Skin epidermis (tissue), 12 donors: ENCODE measurements around the gene ADGRL1.
A peak's percentile ranks its signal among the peaks of the same experiment; 100 is the strongest.
"Not testable (repeated sequence)": the region's sequence is repeated elsewhere in the genome, so short reads cannot be mapped to it uniquely, and the experiment has no call there.

Experiments used
- H3K27ac ChIP-seq, 21 experiments: fragments of 200-600 bp; sonication (generic) in 11 of 21; one replicate each; pipeline ENCODE4 v1.5.0; 2020; ENCODE audit warnings: mild to moderate bottlenecking in 3 of 21, inconsistent platforms in 2 of 21, moderate library complexity in 2 of 21
- H3K4me3 ChIP-seq, 7 experiments: fragments of 200-600 bp; sonication (generic) in 2 of 7; one replicate each; pipeline ENCODE4 v1.5.0; 2020; ENCODE audit warnings: inconsistent platforms in 2 of 7, mild to moderate bottlenecking in 2 of 7, moderate library complexity in 1 of 7

Gene ADGRL1

DNA sequence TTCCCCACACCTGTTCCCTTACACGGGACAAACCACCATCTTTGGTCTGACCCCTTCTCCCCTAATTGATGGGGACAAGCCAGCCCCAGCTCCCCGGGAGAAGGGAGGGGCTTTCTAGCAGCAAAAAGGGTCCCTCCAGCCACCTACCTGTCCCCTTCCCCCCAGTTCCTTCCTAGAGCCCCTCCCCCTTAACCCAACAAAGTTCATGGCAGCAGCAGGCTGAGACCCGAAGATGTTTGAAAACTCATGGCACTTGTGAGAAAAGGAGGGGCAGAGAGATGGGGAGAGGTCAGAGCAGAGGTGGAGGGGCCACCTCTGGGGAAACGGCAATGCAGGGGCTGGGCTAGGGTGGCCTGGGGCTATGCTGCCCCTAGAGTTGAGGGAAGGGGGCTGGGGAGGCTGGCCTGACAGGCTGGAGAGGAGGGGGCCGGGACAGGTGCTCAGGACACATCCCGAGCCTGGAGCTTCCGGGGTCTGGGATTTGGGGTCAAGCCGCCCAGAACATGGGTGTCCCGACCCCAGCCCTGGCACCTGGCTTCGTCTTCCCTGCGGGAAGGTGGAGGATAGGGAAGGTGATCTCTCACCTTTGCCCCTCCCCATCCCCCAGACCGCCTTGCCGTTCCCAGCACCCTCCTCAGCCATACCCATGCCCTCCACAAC lies 57.1 kb downstream of the ADGRL1 start:
- peak overlapping the region in 1 of 7 experiments; percentile 22 for H3K4me3 ChIP-seq

DNA sequence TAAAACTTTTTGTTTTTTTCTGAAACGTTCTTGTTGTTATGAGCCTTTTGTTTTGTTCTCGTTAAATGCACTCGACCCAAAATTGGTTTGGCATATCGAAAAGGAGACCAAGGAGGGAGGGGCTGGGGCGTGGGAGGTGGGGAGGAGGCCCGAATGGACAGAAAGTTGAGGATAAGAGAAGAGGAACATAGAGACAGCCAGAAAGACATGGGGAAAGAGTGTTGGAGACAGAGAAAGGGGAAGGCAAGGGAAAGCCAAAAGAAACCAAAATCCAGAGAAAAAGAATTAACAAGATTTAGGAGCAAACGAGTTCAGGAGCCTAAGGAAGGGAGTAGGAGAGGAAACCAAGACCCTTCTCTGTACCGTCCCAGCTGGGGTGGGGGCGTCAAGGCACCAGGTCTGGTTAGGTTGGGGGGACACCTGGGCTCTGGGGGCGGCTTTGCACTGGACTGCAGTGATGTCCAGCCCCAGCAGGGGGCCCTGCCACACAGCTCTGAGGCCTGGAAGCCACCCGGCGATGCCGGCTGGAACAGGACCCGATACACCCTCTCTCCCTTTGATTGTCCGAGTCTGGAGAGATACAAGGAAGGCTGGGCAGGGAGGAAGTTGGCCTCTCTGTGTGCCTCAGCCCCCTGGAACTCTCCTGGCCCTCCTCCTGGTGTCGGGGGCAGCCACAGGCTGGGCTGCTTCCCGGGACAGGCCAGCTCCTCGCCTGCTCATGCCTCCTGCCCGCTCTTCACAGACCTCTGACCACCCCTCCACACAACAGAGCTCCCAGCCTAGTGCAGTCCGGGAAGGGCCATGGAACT lies 58.0 kb downstream of the ADGRL1 start:
- Histone ChIP-seq H3K4me3 (no peak overlapping the region), H3K27ac (peak overlapping the region in 18 of 21 experiments; percentile 40 to 89 (median 78))

More for the DNA sequence above, 57.1 kb downstream of the ADGRL1 start:
- H3K27ac ChIP-seq = peak overlapping the region in 20 of 21 experiments; percentile 37 to 89 (median 78)

DNA sequence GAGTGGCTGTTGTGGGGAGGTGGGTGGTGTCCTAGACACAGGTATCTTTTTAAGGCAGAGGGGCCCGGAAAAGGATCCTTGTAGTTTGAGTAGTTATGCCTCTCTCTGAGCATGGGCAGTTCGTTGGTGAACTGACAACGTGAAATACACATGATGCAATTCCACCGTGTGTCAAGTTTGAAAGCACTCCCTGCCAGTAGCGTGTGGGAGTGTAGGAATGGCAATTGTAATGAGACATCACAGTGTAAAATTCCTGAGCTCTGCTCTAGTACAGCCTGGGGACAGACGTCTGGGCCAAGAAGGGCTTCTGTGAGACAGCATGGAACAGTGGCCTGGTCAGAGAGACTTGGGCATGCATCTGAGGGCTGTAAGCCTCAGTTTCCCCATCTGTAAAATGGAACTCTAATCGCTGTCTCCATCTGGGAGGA lies 59.2 kb downstream of the ADGRL1 start:
- Histone ChIP-seq H3K4me3 (no peak overlapping the region), H3K27ac (peak overlapping the region in 1 of 21 experiments; percentile 80)

DNA sequence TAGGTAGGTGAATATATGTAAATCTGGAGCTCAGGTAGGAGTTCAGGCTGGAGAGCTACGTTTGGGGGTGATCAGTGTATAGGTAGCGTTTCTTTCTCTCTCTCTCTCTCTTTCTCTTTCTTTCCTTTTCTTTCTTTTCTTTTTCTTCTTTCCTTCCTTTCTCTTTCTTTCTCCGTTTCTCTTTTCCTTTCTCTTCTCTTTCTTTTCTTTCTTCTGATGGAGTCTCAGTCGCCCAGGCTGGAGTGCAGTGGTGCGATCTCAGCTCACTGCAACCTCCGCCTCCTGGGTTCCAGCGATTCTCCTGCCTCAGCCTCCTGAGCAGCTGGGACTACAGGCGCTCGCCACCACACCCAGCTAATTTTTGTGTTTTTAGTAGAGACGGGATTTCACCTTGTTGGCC lies 59.8 kb downstream of the ADGRL1 start:
- H3K4me3 ChIP-seq, H3K27ac ChIP-seq: not testable (repeated sequence)

DNA sequence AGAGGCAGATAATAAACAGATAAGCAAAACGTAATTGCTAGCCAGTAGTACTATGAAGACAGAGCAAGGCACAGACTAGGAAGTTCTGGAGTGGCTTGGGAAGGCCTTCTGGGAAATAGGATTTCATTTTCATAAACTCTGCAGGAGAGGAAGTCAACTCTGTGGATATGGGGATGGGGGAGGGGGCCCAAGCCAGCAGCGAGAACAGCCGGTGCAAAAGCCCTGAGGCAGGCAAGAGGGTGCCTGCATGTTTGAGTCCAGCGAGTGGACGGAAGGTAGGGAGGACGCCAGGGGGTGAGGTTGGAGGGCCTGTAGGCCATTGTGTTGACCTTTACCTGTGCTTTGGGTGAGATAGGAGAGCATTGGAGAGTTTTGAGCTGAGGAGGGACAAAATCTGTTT lies 60.6 kb downstream of the ADGRL1 start:
- Histone ChIP-seq H3K4me3 (no peak overlapping the region), H3K27ac (no peak overlapping the region)

DNA sequence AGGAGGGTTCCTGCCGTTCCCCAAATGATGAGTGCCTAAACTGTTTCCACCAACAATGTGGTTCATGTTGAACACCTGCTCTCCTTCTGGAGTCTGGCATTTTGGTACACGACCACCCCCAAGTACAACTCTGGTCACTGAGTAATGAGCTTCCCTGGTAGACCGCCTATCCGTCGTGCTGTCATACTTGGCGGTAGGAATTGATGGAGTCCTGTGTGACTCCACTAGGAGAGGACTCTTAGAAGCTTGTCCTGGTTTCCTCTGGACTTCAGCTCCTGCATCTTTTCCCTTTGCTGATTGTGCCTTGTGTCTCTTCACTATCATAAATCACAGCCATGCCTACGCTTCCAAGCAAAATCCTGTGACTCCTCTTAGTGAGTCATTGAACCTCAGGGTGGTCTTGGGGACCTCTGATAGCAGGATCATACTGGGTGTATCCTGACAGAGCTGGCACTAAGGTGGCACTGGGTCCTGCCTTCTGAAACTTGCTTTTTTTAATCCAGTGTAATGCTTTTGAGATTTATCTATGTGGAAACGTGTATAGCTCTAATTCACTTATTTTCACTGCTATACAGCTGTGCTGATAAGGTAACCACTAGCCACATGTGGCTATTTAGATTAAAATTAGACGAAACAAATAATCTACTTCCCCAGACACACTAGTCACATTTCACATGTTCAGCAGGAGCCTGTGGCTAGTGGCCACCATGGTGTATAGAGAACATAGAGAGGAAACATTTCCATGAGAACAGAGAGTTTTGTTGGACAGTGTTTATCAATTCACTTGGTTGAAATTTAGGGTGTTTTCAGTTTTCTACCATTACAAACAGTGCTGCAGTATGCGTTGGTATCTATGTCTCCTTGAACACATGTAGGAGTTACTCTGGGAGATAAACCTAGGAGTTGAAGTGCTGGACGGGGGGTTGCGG lies 63.4 kb downstream of the ADGRL1 start:
- Histone ChIP-seq H3K27ac (no peak overlapping the region), H3K4me3 (no peak overlapping the region)

DNA sequence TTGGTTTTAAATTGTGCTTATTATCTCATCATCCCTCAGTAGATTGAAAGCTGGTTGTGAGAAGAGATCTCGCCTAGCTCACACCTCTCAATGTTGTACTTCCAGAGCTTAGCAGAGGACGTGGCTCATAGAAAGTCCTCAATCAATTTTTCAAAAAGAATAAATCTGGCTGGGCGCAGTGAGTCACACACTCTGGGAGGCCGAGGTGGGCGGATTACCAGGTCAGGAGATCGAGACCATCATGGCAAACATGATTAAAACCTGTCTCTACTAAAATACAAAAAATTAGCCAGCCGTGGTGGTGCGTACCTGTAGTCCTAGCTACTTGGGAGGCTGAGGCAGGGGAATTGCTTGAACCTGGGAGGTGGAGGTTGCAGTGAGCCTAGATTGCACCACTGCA lies 64.9 kb downstream of the ADGRL1 start:
- no peak overlapping the region for H3K27ac ChIP-seq
- H3K4me3 ChIP-seq = no peak overlapping the region

DNA sequence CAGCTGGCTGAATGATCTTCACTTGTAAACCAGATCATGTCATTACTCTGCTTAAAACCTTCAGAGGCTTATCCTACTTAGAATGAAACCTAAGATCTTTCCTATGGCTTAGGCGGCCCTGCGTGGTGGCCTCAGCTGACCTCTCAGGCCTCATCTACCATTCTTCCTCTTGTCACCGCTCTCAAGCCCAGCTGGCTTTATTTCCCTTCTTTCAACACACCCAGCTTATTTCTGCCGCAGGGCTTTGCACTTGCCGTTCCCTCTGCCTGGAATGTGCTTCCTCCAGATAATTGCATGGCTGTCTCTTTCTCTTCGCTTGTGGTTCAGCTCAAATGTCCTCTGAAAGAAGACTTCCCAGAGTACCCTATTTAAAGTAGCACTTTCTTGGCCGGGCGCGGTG lies 66.0 kb downstream of the ADGRL1 start:
- Histone ChIP-seq H3K4me3 (no peak overlapping the region), H3K27ac (peak overlapping the region in 4 of 21 experiments; percentile 9 to 55 (median 26))

DNA sequence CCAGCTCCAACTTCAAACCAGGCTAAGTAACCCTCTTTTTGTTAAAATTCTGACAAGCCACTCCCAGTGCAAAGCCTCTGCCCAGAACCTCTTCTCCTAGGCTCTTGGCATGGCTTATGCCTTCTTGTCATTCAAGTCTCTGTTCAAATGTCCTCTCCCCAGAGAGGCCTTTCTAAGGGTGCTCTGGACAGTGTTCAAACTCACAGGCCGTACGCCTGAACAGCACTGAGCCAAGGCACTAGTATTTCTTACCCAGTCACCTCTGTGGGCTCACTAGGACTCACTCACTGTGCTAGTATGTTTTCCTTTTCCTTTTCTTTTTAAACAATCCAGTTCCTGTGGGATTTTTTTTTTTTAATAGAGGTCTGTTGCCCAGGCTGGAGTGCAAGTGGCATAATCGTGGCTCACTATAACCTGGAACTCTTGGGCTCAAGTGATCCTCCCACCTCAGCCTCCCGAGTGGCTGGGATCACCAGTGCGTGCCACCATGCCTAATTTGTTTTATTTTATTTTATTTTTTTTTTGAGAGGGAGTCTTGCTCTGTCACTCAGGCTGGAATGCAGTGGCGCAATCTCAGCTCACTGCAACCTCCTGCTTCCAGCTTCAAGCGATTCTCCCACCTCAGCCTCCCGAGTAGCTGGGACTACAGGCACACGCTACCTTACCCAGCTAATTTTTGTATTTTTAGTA lies 67.2 kb downstream of the ADGRL1 start:
- H3K27ac ChIP-seq = peak overlapping the region in 4 of 21 experiments; percentile 1 to 94 (median 11)
- H3K4me3 ChIP-seq = no peak overlapping the region

DNA sequence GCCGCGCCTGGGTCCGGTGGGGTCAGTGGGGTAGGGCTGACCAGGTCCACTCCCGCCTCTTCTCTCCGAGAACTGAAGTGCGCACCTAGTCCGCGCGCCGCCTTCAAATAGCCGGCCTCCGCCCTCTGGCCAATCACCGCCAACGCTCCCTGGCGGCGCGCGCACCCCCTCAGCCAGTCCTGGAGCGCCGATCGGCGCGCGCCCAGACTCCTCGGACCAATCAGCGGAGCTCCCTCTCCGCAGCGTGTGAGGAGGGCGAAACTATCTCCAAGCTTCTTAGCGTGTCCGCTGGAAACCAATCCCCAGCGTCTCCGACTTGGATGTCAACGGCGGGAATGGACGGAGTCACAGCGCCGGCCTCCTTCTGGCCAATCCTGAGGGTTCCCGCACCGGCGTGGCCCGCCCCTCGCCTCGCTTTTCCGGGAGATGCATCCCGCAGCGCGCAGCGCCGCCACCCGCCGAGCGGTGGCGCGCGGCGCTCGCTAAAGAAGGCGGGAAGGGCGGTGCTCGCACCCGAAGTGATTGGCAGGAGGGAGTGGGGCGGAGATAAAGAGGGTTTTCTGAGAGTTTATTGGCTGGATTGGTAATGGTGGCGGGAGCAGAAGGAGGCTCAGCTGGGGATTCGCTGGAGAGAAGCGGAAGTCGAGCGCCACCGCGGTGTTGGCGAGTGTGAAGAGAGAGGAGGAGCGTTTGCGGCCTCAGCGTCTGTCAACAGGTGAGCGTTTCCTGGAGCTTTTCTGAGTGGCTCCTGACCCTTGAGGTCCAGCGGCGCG lies 69.3 kb downstream of the ADGRL1 start, which contains the start of gene ASF1B:
Gene ASF1B, minus strand, starts transcription at position 81 of the 773 bp plus-strand sequence. CDS start 133 bp downstream, outside the sequence.
- H3K4me3 ChIP-seq = peak within 1 kb of the TSS; percentile 62 to 92 (median 82)
- H3K27ac ChIP-seq = peak within 1 kb of the TSS; percentile 49 to 95 (median 90)

DNA sequence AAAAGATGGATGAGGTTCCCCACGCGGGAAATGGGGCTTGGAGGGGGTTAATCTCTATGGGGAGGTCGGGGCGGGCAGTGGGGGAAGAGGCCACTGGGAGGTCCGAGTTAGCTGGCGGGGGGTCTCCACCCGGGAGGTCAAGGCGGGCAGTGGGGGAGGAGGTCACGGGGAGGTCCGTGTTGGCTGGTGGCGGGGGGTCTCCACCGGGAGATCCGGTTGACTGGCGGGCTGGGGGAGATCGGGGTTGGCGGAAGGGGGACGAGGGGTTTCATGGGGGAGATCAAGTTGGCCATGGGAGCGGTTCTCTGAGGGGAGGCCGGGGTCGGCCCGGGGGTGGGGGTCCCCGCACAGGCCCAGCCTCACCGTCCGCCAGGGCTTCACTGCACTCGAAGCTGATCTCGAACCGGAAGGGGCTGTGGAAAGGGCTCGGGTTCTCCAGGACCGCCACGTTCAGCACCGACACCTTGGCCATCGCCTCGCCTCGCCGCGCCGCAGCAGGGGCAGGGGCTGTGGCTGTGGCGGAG lies 69.9 kb downstream of the ADGRL1 start:
- peak overlapping the region; percentile 62 to 92 (median 82) for H3K4me3 ChIP-seq
- H3K27ac ChIP-seq = peak overlapping the region in 15 of 21 experiments; percentile 19 to 94 (median 62)

DNA sequence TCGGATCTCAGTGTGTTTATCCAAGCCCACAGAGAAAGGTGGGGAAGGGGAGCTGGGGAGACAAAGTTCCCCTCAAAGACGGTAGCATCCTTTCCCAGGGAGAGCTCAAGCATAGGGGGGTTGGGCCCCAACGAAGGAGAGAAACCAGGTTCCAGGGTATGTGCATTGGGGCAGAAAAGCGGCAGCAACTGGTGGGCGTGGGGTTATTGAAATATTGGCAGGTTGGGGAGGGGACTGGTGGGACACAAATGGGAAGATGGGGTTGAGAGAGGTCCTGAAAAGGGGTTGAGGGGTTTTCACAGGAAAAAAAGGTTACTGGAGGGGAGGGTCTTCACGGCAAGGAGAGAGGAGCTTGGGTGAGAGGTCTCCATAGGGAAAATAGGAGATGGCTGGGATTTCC lies 70.6 kb downstream of the ADGRL1 start:
- Histone ChIP-seq H3K4me3 (peak overlapping the region in 2 of 7 experiments; percentile 66 to 82), H3K27ac (no peak overlapping the region)

DNA sequence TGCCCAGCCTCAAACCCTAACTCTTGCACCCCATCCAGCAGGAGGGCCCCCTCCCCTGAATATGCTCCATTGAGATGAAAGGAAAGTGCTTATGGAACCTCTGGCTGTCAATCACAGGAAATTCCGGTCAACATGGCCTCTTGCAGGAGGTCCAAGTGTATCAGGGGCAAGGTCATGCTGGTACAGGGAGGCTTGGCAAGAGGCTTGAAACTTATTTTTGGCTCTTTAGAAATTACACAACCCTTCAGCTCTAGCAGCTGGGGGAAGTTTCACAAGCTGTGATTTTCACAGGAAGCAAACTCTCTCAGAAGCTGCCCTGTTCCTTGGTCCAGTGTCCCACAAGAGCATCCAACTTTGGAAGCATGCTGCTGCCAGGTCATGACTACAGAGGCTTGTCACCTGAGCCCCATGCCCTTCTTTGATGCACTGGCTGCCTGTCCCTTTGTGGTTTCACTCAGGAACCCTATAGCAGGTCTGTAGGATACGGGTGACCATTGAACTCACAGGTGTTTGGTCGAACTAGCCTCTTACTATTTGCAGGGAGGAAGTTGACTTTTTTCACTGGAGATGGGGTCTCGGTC lies 78.0 kb downstream of the ADGRL1 start:
- Histone ChIP-seq H3K4me3 (no peak overlapping the region), H3K27ac (peak overlapping the region in 2 of 21 experiments; percentile 16 to 22)

DNA sequence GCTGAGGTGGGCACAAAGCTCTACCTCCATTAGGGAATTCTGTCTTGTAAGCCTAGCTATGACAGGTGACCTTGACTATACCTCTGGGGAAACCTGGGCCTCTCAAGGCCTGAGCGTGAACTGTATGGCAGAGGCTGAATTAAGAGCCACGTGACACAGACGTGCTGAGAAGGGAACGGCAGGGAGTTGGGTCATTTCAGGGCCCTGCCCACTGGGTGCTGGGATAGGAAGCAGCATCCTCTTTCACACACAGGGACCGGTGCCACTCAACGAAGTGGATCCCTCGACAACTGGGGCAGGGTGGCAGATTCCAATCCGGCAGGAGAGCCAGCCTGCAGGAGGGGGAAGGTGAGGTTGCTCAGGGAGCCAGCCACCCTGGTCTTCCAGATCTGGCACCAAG lies 78.8 kb downstream of the ADGRL1 start:
- Histone ChIP-seq H3K4me3 (no peak overlapping the region), H3K27ac (no peak overlapping the region)

DNA sequence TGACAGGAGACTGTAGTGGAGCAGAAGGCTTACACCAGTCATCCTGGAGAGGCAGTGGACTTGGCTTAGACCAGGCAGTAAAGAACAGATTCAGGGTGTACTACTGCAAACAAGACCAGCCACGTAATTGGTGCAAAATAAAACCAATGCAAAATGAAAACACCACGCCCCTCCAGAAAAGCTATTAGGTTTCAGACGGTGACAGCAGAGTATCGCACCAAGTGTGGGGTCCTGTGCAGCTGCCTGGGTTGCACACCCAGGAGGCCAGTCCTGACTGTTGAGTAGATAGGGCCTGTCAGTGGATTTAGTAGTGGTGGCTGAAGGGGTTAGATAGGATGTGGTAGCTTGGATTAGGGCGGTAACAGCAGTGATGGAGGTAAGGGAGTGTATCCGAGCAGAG lies 83.0 kb downstream of the ADGRL1 start:
- H3K27ac ChIP-seq = no peak overlapping the region
- no peak overlapping the region for H3K4me3 ChIP-seq

DNA sequence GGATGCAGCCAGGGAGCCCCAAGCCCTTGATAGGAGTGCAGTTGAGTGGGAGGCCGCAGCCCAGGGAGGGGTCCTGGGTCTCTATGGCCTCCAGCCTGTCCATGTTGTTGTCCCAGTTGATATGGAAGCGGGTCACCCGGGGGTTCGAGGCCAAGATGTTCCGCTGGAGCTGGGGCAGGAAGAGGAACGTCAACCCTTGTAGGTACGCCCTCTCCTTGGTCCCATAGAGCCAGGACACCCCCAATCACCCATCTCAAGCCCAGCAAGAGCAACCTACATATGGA lies 85.5 kb downstream of the ADGRL1 start:
- no peak overlapping the region for H3K4me3 ChIP-seq
- H3K27ac ChIP-seq = peak overlapping the region in 12 of 21 experiments; percentile 88 to 98 (median 94)

DNA sequence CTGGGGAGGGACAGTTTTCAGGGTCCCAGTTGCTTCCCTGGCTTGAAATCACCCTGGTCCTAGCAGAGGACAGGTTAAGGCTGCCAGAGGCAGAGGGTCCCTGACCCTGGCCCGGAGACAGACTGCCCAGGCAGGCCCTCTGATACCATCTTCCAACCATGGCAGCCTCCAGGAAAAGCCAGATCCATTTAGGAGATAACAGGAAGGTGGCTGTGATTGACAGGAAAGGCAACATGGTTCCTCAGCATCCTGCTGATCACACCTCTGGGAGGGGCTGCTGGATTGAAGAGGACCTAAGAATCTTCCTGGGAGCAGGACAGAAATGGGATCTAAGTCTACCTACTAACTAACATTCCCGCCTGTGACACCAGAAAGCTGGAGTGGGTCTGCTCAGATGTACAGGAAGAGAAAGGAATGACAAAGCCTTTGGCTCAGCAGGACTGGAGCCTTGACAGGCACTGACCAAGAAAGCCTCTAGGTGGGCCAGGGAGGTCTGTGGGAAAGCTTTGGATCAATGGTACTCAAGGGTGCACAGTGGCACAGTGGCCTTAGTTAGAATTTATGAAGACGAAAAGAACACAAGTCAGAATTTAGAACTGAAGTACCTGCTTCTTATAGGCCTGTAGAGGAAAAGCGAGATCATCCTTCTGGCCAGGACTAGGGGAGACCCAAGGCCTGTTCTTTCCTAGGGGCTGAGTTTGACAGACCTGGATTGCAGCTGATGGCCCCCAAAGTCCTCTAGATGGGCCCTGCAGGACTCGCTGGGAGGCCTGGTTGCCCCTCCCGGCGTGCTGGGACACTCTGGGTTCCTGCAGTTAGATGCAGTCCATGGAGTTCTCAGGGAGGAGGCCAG lies 86.1 kb downstream of the ADGRL1 start:
- Histone ChIP-seq H3K4me3 (no peak overlapping the region), H3K27ac (peak overlapping the region in 20 of 21 experiments; percentile 61 to 98 (median 93))
